Effector memory CD4-positive, alpha-beta T cell (primary cell): ENCODE measurements around the gene MAGI3.
"Not testable (repeated sequence)": the region's sequence is repeated elsewhere in the genome, so short reads cannot be mapped to it uniquely, and the experiment has no call there.

ENCODE experiments used
- DNase-seq, 3 donors: peaks; one replicate each; pipeline ENCODE4 v3.0.0-alpha.2; 2020
- H3K27ac ChIP-seq: 2 replicates; pipeline ENCODE4 v1.7.0; 2013; ENCODE audit warnings: mild to moderate bottlenecking, low read length, moderate library complexity; ENCODE audit not compliant: insufficient read depth, poor library complexity, severe bottlenecking
- H3K27me3 ChIP-seq: replicated peaks from 2 replicates; pipeline ENCODE4 v1.7.0; 2013; ENCODE audit warnings: mild to moderate bottlenecking, low read length; ENCODE audit not compliant: insufficient read depth, control insufficient read depth, poor library complexity, severe bottlenecking
- H3K36me3 ChIP-seq: 2 replicates; pipeline ENCODE4 v1.7.0; 2013; ENCODE audit warnings: mild to moderate bottlenecking, low read length, moderate library complexity; ENCODE audit not compliant: control insufficient read depth, insufficient read depth
- H3K4me1 ChIP-seq: 2 replicates; pipeline ENCODE4 v1.7.0; 2013; ENCODE audit warnings: low read length, mild to moderate bottlenecking; ENCODE audit not compliant: control insufficient read depth, insufficient read depth, poor library complexity, severe bottlenecking
- H3K4me3 ChIP-seq: 2 replicates; pipeline ENCODE4 v1.7.0; 2013; ENCODE audit warnings: low read length, low read depth, mild to moderate bottlenecking; ENCODE audit not compliant: insufficient read depth, poor library complexity, severe bottlenecking
- H3K9me3 ChIP-seq: 2 replicates; pipeline ENCODE4 v1.7.0; 2013; ENCODE audit warnings: mild to moderate bottlenecking, low read length, moderate library complexity; ENCODE audit not compliant: control insufficient read depth

The MAGI3 gene

GRCh38 chr1:113396585-113396984, 6.3 kb downstream of the MAGI3 start:
- Histone ChIP-seq H3K27me3 (no peaks in the 10 kb centered on the region), H3K4me1 (no peaks in the 10 kb centered on the region), H3K4me3 (no peak overlapping the region), H3K27ac (no peak overlapping the region), H3K9me3 (no peaks in the 10 kb centered on the region), H3K36me3 (no peaks in the 10 kb centered on the region)
- no peak for DNase-seq

DNA sequence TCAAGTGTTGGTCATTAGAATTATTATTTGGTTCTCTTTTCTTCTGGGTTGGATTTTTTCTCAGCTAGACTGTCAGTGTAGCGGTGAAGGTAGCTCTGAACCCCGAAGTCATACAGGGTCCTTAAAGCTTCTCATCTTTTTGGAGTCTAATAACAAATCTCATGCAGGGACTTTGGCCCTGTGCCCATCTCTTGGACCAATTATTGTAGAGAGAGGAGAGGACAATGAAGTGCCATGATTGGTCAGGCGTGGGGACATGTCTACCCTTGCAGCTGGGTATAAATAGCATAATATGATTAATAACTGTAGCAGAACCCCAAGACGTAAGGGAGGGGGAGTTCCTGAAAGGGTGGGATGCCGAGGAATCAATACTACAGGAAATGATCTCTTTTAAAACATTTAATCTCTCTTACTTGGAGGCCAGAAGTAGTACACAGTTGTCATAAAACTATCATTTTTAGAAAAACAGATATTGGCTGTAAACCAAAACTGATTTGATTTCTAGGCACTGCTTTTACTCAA, 8.8 kb downstream of the MAGI3 start:
- no peak overlapping the region for H3K27ac ChIP-seq
- H3K36me3 ChIP-seq = no peaks in the 10 kb centered on the region
- DNase-seq = no peak
- no peaks in the 10 kb centered on the region for H3K27me3 ChIP-seq
- no peaks in the 10 kb centered on the region for H3K9me3 ChIP-seq
- no peak overlapping the region for H3K4me3 ChIP-seq
- H3K4me1 ChIP-seq = no peaks in the 10 kb centered on the region

DNA sequence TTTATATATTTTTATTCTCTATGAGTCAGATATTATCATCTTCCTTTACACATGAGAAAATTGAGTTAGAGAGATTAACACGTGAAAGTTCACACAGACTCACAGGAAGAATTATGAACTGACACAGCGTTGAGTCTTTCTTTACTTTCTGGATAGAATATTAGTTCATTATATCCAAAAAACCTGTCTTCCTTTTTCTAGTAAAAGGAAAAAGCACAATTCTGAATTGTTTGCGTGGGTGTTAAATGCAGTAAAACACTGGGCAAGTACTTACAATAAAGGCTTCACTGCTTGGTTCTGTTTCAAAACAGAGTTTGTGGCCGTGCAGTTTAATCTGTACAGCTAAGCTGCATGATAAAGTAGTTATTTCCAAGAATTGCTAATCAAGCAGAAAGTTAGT, 10.8 kb downstream of the MAGI3 start:
- Histone ChIP-seq H3K9me3 (no peaks in the 10 kb centered on the region), H3K27me3 (no peaks in the 10 kb centered on the region), H3K4me3 (no peak overlapping the region), H3K27ac (no peak overlapping the region), H3K36me3 (no peaks in the 10 kb centered on the region), H3K4me1 (no peaks in the 10 kb centered on the region)
- no peak for DNase-seq

- Histone ChIP-seq H3K27me3 (no peaks in the 10 kb centered on the region), H3K27ac (no peak overlapping the region), H3K36me3 (no peaks in the 10 kb centered on the region)
Observed at GRCh38 chr1:113401728-113402127, 11.4 kb downstream of the MAGI3 start.

DNA sequence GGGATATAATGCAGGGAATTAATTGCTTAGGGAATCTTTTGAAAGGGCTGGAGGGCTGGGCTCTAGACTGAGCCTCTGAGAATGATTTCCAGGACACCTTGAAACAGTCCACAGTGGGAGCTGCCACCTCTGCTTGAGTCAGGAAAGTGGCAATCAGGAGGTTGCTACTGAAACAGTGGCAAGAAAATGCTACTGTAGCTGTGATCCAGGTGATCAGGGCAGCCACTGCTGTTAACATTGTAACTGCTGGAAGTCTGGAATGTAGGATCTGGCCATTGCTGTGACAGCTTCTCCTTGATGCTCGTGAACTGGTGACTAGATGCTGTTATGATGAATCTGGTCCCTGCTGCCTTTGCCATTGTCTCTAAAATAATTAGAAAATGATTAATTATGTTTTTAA, 12.8 kb downstream of the MAGI3 start:
- no peaks in the 10 kb centered on the region for H3K27me3 ChIP-seq
- no peaks in the 10 kb centered on the region for H3K36me3 ChIP-seq

More at GRCh38 chr1:113401728-113402127, 11.4 kb downstream of the MAGI3 start:
- H3K9me3 ChIP-seq = no peaks in the 10 kb centered on the region
- no peak overlapping the region for H3K4me3 ChIP-seq
- no peaks in the 10 kb centered on the region for H3K4me1 ChIP-seq
- DNase-seq = no peak

GRCh38 chr1:113405573-113405972, 15.3 kb downstream of the MAGI3 start:
- Histone ChIP-seq H3K27ac (no peak overlapping the region), H3K4me3 (no peak overlapping the region), H3K27me3 (no peaks in the 10 kb centered on the region), H3K9me3 (no peaks in the 10 kb centered on the region), H3K36me3 (no peaks in the 10 kb centered on the region), H3K4me1 (no peaks in the 10 kb centered on the region)
- DNase-seq = no peak

More for the DNA sequence above, 12.8 kb downstream of the MAGI3 start:
- no peak for DNase-seq
- Histone ChIP-seq H3K4me3 (no peak overlapping the region), H3K27ac (no peak overlapping the region), H3K4me1 (no peaks in the 10 kb centered on the region), H3K9me3 (no peaks in the 10 kb centered on the region)

DNA sequence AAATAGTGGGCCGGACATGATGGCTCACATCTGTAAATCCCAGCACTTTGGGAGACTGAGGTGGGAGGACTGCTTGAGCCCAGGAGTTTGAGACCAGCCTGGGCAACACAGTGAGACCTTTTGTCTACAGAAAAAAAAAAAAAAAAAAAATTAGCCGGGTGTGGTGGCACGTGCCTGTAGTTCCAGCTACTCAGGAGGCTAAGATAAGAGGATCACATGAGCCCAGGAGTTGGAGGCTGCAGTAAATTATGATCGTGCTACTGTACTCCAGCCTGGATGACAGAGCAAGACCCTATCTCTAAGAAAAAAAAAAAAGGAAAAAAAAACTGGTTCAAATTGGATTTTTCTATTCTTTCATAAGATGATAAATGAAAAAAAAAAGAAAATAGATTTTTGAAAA, 15.8 kb downstream of the MAGI3 start:
- H3K4me1 ChIP-seq, DNase-seq, H3K4me3 ChIP-seq, H3K9me3 ChIP-seq, H3K27me3 ChIP-seq, H3K36me3 ChIP-seq, H3K27ac ChIP-seq: not testable (repeated sequence)

DNA sequence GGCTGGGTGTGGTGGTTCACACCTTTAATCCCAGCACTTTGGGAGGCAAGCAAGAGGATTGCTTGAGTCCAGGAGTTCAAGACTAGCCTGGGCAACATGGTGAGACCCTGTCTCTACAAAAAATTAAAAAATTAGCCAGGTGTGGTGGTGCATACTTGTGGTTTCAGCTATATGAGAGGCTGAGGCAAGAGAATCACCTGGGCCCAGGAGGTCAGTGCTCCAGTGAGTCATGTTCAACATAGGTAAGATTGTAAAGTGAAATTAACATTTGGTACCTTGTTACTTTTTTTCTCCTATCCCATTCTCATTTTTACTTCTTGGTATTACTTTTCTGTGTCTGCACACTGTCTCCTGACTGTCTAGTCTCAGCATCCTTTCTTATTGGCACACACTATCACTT, 19.0 kb downstream of the MAGI3 start:
- Histone ChIP-seq H3K27ac (no peak overlapping the region), H3K9me3 (no peaks in the 10 kb centered on the region), H3K4me1 (no peaks in the 10 kb centered on the region), H3K36me3 (no peaks in the 10 kb centered on the region), H3K4me3 (no peak overlapping the region), H3K27me3 (no peaks in the 10 kb centered on the region)
- no peak for DNase-seq

GRCh38 chr1:113412020-113412419, 21.7 kb downstream of the MAGI3 start:
- not testable (repeated sequence) for H3K9me3 ChIP-seq, H3K4me3 ChIP-seq, H3K36me3 ChIP-seq, DNase-seq, H3K4me1 ChIP-seq, H3K27me3 ChIP-seq, H3K27ac ChIP-seq

DNA sequence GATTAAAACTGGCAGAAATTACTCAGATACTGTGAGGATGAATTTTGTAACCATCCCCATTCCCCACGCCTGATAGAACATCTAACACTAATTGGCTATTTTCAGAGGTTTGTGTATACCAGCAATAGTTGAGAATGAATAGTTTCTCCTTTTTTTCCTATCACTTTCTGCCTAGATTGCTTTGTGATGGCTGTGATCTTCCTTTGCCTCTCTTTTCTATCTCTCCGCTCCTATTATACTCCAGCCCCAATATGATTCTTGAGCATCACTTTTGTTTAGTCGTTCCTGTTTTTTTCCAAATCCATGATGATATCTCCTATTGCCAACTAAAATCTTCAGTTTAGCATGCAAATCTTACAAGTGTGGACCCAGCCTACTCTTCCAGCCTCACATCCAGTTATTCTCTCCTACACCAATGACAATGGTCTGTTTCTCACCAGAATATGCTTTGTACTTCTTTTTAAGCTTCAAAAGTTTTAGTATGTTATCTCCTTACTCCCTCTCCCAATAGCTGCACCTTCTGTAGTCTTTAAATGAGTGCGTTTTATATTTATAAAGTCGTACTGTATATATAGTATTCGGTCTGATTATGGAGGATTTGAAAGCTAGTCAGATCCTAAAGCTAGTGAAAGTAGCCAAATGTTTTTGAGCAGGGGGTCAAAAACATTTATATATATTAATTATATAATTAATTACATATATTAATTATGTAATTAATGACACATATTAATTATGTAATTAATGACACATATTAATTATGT, 25.2 kb downstream of the MAGI3 start:
- H3K27ac ChIP-seq = no peak overlapping the region
- no peaks in the 10 kb centered on the region for H3K27me3 ChIP-seq
- H3K9me3 ChIP-seq = no peaks in the 10 kb centered on the region
- no peak overlapping the region for H3K4me3 ChIP-seq
- DNase-seq = no peak
- no peaks in the 10 kb centered on the region for H3K4me1 ChIP-seq
- H3K36me3 ChIP-seq = no peaks in the 10 kb centered on the region
